ENCODE measurements around the gene PODN.

Gene PODN

GRCh38 chr1:53125623-53126360 is 63.8 kb downstream of the PODN start:
- no peak for TF ChIP-seq GATA2 (IDR thresholded peaks at IDR 0.05; ENCODE audit: low read depth, low read length)
- TF ChIP-seq GATA3 (IDR thresholded peaks at IDR 0.05; ENCODE audit: low read depth, low read length) = no peak

GRCh38 chr1:53126495-53126894 is 64.5 kb downstream of the PODN start:
- TF ChIP-seq GATA3 (IDR thresholded peaks at IDR 0.05; ENCODE audit: low read depth, low read length) = no peak
- no peak for TF ChIP-seq GATA2 (IDR thresholded peaks at IDR 0.05; ENCODE audit: low read depth, low read length)

GRCh38 chr1:53127546-53127945 is 65.5 kb downstream of the PODN start:
- TF ChIP-seq GATA2 (IDR thresholded peaks at IDR 0.05; ENCODE audit: low read depth, low read length) (no peak), GATA3 (IDR thresholded peaks at IDR 0.05; ENCODE audit: low read depth, low read length) (no peak)

- TF ChIP-seq GATA2 (IDR thresholded peaks at IDR 0.05; ENCODE audit: low read depth, low read length) (no peak), GATA3 (IDR thresholded peaks at IDR 0.05; ENCODE audit: low read depth, low read length) (no peak)
These were observed 66.4 kb downstream of the PODN start for GRCh38 chr1:53128401-53128800.

- TF ChIP-seq GATA2 (IDR thresholded peaks at IDR 0.05; ENCODE audit: low read depth, low read length) (no peak), GATA3 (IDR thresholded peaks at IDR 0.05; ENCODE audit: low read depth, low read length) (no peak)
These were observed 68.0 kb downstream of the PODN start for GRCh38 chr1:53129891-53130597.

GRCh38 chr1:53130598-53130877 is 68.5 kb downstream of the PODN start:
- TF ChIP-seq GATA3 (IDR thresholded peaks at IDR 0.05; ENCODE audit: low read depth, low read length) (no peak), GATA2 (IDR thresholded peaks at IDR 0.05; ENCODE audit: low read depth, low read length) (no peak)

GRCh38 chr1:53130878-53131589 is 69.0 kb downstream of the PODN start:
- no peak for TF ChIP-seq GATA2 (IDR thresholded peaks at IDR 0.05; ENCODE audit: low read depth, low read length)
- TF ChIP-seq GATA3 (IDR thresholded peaks at IDR 0.05; ENCODE audit: low read depth, low read length) = no peak

GRCh38 chr1:53131590-53131938 is 69.6 kb downstream of the PODN start:
- TF ChIP-seq GATA2 (IDR thresholded peaks at IDR 0.05; ENCODE audit: low read depth, low read length) = no peak
- TF ChIP-seq GATA3 (IDR thresholded peaks at IDR 0.05; ENCODE audit: low read depth, low read length) = no peak

GRCh38 chr1:53132176-53132575 is 70.2 kb downstream of the PODN start:
- TF ChIP-seq GATA3 (IDR thresholded peaks at IDR 0.05; ENCODE audit: low read depth, low read length) (no peak), GATA2 (IDR thresholded peaks at IDR 0.05; ENCODE audit: low read depth, low read length) (no peak)

GRCh38 chr1:53133261-53134041 is 71.4 kb downstream of the PODN start:
- TF ChIP-seq GATA2 (IDR thresholded peaks at IDR 0.05; ENCODE audit: low read depth, low read length) = no peak
- TF ChIP-seq GATA3 (IDR thresholded peaks at IDR 0.05; ENCODE audit: low read depth, low read length) = no peak

- TF ChIP-seq GATA3 (IDR thresholded peaks at IDR 0.05; ENCODE audit: low read depth, low read length) (no peak), GATA2 (IDR thresholded peaks at IDR 0.05; ENCODE audit: low read depth, low read length) (no peak)
These were observed 72.1 kb downstream of the PODN start for GRCh38 chr1:53134042-53134485.

All from SH-SY5Y (cell line).